Stimulated activated CD4-positive, alpha-beta T cell treated with anti-CD3 and anti-CD28 coated beads, TNF-alpha, amount 100 ng/mL, for 24 hours (primary cell): Measurements from ENCODE around the gene CAPN3.

Source experiments
- DNase-seq, 3 experiments: peaks; one replicate each; pipeline ENCODE4 v3.0.0-alpha.2; 2020; ENCODE audit warnings: low read depth in 3 of 3

Gene CAPN3

DNA sequence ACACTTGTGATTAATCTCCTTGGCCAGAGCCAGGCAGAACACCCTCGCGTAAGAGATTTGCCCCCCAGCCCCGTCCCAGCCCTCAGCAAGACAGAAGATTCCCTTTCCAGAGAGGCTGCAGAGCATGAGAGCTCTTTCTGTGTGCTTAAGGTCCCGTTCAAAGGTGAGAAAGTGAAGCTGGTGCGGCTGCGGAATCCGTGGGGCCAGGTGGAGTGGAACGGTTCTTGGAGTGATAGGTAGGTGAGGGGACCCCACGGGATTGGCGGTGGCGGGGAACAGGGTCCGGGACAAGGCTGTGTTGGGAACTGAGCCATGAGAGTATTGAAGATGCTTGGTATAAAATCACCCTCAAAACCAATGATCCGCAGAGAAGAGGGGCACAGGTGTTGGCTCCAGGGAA lies 34.8 kb downstream of the CAPN3 start:
- no peak for DNase-seq

DNA sequence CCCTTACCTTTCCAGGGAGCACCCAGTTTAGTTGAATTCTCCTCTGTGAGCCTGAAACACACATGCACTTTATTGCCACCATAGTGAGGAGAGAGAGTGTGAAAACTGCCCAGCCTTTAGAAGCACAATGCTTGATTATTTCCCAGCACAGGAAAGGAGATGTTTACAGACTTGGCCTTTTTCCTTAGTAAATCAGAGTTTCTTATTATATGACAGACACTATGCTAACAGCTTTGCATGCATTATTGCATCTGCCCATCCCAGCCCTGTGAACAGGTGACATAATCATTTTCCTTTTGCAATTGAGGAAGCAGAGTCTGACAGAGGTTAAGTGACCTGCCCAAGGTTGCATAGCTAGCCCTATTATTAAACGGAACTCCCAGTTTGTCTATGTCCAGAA lies 36.5 kb downstream of the CAPN3 start:
- DNase-seq, result no peak

DNA sequence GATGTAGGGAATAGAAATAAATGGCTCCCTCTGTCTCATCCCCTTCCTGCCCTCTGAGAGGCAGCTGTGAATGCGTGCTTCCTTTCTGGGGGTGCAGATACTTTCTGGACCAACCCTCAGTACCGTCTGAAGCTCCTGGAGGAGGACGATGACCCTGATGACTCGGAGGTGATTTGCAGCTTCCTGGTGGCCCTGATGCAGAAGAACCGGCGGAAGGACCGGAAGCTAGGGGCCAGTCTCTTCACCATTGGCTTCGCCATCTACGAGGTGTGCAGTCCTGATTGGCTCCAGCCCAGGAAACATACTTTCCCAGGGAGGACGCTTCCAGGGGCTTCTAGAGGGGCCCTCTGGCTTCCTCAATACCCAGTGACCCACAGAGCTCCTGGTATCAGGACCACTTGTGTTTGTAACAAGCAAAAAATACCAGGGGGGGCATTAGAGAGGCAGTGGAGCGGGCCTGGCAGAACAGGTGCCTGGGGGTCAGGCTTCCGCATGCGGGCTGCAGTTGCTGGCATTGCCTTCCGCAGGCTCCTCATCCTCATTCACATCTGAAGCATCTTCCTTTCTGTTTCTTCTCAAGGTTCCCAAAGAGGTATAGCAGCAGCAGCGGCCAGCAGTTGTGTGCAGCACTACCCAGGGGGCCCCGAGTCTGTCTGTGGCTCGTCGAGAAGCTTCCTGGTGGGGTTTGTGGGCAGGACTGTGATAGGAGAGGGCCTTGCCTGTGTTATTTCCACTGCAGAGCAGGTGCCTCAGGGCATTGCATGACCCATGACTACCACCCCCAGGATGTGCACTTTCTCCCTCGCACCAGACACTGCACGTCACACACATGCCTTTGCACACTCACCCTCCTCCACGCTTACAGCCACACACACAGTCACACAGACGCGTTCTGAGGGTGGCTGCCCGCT lies 42.5 kb downstream of the CAPN3 start:
- no peak for DNase-seq

GRCh38 chr15:42402455-42403205 lies 43.3 kb downstream of the CAPN3 start:
- no peak for DNase-seq

- DNase-seq, result no peak
Measured at GRCh38 chr15:42403389-42403788, 44.1 kb downstream of the CAPN3 start.

GRCh38 chr15:42404461-42405235 lies 45.3 kb downstream of the CAPN3 start:
- DNase-seq, result no peak

DNA sequence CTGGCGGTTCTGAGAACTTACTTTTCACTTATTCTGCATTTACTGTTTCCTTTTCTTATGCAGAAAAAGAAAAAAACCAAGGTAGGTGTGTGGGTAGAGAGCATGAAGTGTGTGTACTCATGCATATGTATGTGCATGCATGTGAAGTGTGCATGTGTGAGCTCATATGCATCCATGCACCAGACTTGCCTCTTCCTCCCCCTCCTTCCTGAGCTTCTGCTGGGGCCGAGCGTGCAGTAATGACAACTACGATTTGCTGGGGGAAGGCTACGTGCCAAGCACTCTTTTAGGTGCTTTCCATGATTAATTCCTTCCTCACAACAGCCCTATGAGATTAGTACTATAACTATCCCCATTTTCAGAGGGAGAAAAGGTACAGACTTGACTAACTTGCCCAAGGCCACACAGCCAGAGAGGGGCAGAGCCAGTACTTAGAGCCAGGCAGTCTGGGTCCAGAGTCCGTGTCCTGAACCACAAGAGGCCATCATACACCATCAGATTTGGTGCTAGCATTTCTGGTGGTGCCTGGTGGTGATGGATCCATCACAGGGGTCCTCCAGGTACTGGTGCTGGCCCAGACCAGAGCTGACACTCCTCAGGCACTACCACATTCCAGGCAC lies 46.7 kb downstream of the CAPN3 start:
- no peak for DNase-seq

- no peak for DNase-seq
Measured at GRCh38 chr15:42408178-42408577, 48.9 kb downstream of the CAPN3 start.

DNA sequence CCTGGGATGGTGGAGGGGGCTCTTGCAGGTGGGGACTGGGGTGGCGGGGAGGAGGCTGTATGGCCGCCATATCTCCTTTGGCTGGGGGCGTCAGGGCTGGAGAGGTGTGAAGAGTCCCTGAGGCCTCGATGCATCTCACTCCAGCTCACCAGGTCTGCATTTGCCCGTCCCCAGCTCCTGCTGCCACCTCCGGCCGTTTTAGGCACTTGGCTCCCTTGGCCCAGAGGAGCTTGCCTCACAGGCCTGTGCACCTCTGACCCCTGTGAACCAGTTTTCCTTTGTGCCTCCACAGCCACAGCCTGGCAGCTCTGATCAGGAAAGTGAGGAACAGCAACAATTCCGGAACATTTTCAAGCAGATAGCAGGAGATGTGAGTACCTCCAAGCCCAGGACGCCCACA lies 49.7 kb downstream of the CAPN3 start:
- DNase-seq, result no peak

DNA sequence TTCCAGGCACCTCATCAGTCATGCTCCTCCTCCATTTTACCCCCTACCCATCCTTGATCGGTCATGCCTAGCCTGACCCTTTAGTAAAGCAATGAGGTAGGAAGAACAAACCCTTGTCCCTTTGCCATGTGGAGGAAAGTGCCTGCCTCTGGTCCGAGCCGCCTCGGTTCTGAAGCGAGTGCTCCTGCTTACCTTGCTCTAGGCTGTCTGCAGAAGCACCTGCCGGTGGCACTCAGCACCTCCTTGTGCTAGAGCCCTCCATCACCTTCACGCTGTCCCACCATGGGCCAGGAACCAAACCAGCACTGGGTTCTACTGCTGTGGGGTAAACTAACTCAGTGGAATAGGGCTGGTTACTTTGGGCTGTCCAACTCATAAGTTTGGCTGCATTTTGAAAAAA lies 52.6 kb downstream of the CAPN3 start:
- DNase-seq, result no peak

- DNase-seq, result no peak
Measured at GRCh38 chr15:42413920-42414319, 54.6 kb downstream of the CAPN3 start.

GRCh38 chr15:42419369-42419768 lies 60.1 kb downstream of the CAPN3 start:
- DNase-seq, result no peak

GRCh38 chr15:42421376-42421775 lies 62.1 kb downstream of the CAPN3 start:
- no peak for DNase-seq

DNA sequence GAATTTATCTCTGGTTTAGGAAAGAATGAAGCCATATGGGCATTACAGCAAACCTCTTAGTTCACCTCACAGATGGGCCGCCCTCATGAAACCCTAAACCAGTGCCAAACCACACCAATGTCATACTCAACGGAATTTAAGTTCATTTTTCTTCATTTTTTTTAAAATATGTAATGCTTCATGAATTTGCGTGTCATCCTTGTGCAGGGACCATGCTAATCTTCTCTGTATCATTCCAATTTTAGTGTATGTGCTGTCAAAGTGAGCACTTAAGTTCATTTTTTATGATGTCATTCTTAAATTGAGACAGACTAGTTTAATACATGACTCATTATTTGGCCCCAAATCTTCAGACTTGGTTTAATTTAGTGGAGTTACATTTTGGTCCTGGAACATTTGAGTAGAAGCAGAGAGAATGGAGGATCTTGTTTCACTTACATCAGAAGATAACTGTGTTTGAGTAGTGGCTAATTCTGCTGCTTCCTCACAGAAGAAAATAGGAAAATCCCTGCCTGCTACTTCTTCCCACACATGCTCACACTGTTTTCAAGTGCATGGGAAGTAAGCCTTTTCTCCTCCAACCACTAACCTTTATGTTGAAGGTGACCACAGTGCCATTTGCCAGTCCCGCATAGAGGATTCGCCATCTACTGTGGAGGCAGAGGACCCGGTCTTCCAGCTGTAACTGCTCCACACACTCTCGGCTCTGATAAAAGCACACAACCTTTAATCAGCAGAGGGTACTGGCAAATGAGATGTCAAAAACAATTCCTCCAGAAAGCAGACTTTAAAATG lies 68.3 kb downstream of the CAPN3 start:
- DNase-seq, result no peak

DNA sequence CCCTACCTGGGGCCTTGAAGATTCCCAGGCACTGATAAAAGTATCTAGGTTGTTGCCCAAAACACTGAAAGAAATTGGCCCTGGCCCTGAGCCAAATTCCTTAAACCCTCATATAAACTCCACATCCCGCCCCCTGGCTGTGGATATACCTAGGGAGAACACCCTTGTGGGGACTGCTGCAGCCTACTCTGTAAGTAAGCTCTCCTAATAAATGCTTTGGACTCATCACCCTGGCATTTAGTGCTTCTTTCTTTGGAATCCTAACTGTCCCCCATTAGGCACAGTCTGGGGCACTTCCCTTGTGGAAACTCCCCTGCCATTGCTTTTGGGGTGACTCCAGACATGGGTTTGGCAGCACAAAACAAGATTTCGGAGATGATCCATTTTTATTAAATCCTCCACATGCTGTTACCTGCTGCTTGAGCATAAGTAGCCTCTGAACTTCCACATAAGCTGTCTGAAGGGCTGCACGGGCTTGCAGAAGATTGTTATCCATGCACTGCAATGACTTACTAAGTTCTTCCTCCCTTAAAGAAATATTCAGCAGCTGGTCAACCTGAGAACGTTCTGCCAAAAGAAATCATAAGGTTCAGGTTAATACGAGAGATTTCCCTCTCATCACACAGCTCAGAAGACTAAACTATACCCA lies 85.2 kb downstream of the CAPN3 start:
- DNase-seq, result no peak

DNA sequence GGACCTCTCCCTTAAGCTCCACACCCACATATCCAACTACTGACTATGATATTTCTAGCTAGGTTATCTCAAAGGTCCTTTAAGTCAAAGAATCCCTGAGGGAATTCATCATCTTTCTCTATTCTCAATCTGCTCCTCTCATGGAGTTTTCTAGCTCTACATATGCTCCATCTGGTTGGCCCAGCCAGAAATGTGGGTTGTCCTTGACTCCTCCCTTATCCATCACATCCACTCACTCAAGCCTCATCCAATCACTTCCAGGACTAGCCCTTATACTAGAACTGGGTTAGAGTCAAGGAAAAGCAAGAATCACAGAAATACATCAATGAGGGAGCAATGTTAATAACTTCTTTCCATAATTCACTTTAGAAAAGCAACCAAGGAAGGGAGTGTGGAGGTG lies 86.2 kb downstream of the CAPN3 start:
- no peak for DNase-seq

DNA sequence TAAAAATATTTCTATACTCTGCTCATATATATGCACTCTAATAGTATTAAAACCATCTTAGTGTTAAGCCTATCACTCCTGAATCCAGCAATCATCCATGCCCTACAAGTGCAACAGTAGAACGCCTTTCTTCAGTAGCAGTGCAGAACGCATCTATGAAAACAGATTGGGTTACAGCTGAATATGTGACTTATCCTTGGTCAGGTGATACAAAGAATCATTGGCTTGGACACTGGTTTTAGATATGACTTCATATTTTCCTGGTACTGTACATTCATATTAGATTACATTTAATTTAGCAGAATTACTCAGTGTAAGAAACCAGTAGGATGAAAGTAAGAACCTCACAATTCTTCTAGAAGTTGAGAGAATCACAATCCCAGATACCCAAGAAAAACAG lies 88.3 kb downstream of the CAPN3 start:
- DNase-seq, result no peak

GRCh38 chr15:42448281-42448680 lies 89.0 kb downstream of the CAPN3 start:
- no peak for DNase-seq

DNA sequence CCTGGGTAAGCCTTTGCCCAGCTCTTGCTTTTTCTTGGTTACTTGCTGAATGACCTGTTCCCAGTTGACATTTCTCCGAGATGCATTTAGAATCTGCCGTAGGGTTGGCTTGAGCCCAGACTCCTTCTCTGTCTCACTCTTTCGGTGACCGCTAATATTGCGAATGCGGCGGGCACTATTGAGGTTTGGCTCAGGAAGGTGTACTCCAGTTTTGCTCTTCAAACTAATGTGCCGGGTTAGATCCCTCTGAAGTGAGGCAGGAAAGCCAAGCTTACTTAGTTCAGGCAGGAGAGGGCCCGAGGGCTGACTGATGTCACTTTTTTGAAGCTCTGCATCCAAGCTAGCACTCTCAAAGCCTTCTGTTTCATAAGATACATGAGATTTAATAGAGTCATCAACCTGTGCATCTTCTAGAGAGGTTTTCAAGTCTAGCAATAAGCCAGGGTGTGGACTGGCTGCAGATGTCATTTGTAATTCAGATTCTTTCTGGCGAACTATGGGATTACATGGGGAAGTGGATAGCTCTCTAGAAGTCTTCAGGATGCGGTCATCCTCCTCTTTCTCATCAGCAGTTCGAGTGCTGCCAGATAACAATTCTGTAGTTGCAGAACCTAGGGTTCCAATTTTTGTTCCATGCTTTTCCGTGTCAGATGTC lies 90.6 kb downstream of the CAPN3 start:
- DNase-seq, result no peak

DNA sequence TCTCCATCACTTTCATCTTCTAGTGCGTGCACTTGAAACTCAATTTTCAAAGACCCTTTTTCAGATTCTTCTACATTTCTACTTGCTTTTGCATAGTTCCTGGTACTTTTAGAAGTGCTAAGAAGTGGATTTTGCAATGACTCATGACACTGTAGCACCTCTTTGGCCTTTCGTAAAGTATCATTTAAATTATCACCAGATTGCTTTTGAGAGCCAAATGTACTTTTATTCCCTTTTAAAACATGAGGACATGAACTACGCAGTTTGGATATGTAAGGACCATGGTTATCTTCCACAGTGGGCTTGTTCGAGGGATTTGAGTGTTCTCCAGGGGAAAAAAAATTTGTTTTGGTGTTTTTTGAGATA lies 91.1 kb downstream of the CAPN3 start:
- no peak for DNase-seq
